MG63 (cell line): ENCODE results near the gene CGREF1. TPM values are rescaled to one million over a fixed set of nuclear protein-coding genes. Genes with fewer than 3 reads are reported as not detected.

Experiments
- DNase-seq: peaks from one replicate; pipeline ENCODE4 v3.0.0-alpha.2; 2020
- H3K27me3 ChIP-seq: fragments of 250-450 bp; sonication (Bioruptor Pico); 2 replicates; pipeline ENCODE4 v1.5.1; 2020; ENCODE audit warnings: mild to moderate bottlenecking, moderate library complexity
- H3K36me3 ChIP-seq: fragments of 250-450 bp; sonication (Bioruptor Pico); 2 replicates; pipeline ENCODE4 v1.5.1; 2020; ENCODE audit warnings: mild to moderate bottlenecking, moderate library complexity
- H3K4me3 ChIP-seq: fragments of 250-450 bp; sonication (Bioruptor Pico); 2 replicates; pipeline ENCODE4 v1.5.1; 2020; ENCODE audit warnings: mild to moderate bottlenecking, moderate library complexity
- H3K9me3 ChIP-seq: fragments of 250-450 bp; sonication (Bioruptor Pico); 2 replicates; pipeline ENCODE4 v1.5.1; 2020; ENCODE audit warnings: mild to moderate bottlenecking, moderate library complexity
- total RNA-seq: library from RNA; depleted of rRNA; stranded (reverse); fragments of >200 nt; shearing (Covaris generic); gene quantifications from 2 replicates; pipeline ENCODE4 v1.2.3, GENCODE V29; 2014; ENCODE audit warnings: low replicate concordance

CGREF1 gene
- total RNA-seq, 1 experiment from 2014 or later, result 29.1 TPM

DNA sequence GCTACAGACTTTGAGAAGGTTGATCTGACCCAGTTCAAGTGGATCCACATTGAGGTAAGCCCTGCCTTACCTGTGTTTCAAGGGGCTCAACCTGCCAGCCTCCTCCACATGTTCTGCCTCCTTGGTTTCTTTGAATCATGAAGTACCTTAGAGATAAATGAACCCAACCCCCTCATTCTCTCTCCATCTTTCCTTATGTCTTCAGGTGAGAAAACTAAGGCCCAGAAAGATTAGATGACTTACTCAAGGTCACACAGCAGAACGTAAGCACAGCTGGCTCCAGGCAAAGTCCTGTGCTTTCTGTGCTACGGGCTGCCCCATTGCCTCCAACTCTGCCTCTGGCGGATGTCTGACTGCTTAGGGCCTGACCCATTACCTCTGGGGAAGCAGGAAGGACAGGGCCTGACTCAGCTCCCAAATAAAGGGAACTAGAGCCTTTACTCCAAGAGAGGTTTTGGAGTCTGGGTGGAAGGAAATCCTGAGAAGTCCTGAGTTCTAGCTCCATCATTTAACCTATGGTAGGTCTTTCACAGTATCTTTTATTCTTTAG lies 22.1 kb downstream of the CGREF1 start:
- no peak overlapping the region for H3K4me3 ChIP-seq

GRCh38 chr2:27095745-27096651 lies 22.9 kb downstream of the CGREF1 start:
- peak; percentile 39 for DNase-seq
- no peaks in the 10 kb centered on the region for H3K36me3 ChIP-seq
- H3K9me3 ChIP-seq, result no peaks in the 10 kb centered on the region
- no peaks in the 10 kb centered on the region for H3K27me3 ChIP-seq
- H3K4me3 ChIP-seq, result no peak overlapping the region

More for the DNA sequence above, 22.1 kb downstream of the CGREF1 start:
- H3K9me3 ChIP-seq, result no peaks in the 10 kb centered on the region
- H3K36me3 ChIP-seq, result no peaks in the 10 kb centered on the region
- no peaks in the 10 kb centered on the region for H3K27me3 ChIP-seq
- no peak for DNase-seq

DNA sequence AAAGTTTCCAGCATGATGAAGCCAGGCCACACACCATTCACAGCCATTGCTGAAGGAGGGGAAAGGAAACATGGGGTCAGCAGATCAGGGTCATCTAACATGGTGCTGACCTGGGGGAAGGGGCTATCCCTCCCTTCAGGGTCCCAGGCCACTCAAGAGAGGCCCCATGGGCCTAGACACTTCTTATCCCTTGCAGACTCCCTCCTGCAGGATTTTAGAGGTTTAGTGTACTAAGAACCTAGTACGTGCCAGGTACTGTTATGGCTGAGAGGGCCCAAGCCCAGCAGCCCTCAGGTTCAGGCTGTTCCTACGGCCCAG lies 23.5 kb downstream of the CGREF1 start:
- Histone ChIP-seq H3K9me3 (no peaks in the 10 kb centered on the region), H3K36me3 (no peaks in the 10 kb centered on the region), H3K27me3 (no peaks in the 10 kb centered on the region), H3K4me3 (no peak overlapping the region)
- DNase-seq, result no peak

- Histone ChIP-seq H3K9me3 (no peaks in the 10 kb centered on the region), H3K36me3 (no peaks in the 10 kb centered on the region), H3K4me3 (no peak overlapping the region), H3K27me3 (no peaks in the 10 kb centered on the region)
- DNase-seq, result no peak
Observed at GRCh38 chr2:27094353-27094984, 24.5 kb downstream of the CGREF1 start.

GRCh38 chr2:27093430-27094352 lies 25.2 kb downstream of the CGREF1 start:
- H3K36me3 ChIP-seq, result no peaks in the 10 kb centered on the region
- no peak overlapping the region for H3K4me3 ChIP-seq
- no peaks in the 10 kb centered on the region for H3K9me3 ChIP-seq

GRCh38 chr2:27092696-27093429 lies 26.1 kb downstream of the CGREF1 start:
- Histone ChIP-seq H3K4me3 (no peak overlapping the region), H3K9me3 (no peaks in the 10 kb centered on the region), H3K36me3 (no peaks in the 10 kb centered on the region), H3K27me3 (no peaks in the 10 kb centered on the region)
- DNase-seq, result no peak

More at GRCh38 chr2:27093430-27094352, 25.2 kb downstream of the CGREF1 start:
- H3K27me3 ChIP-seq, result no peaks in the 10 kb centered on the region
- no peak for DNase-seq

GRCh38 chr2:27091746-27092695 lies 26.9 kb downstream of the CGREF1 start:
- no peaks in the 10 kb centered on the region for H3K27me3 ChIP-seq
- no peaks in the 10 kb centered on the region for H3K36me3 ChIP-seq
- no peak for DNase-seq
- H3K9me3 ChIP-seq, result no peaks in the 10 kb centered on the region
- no peak overlapping the region for H3K4me3 ChIP-seq

DNA sequence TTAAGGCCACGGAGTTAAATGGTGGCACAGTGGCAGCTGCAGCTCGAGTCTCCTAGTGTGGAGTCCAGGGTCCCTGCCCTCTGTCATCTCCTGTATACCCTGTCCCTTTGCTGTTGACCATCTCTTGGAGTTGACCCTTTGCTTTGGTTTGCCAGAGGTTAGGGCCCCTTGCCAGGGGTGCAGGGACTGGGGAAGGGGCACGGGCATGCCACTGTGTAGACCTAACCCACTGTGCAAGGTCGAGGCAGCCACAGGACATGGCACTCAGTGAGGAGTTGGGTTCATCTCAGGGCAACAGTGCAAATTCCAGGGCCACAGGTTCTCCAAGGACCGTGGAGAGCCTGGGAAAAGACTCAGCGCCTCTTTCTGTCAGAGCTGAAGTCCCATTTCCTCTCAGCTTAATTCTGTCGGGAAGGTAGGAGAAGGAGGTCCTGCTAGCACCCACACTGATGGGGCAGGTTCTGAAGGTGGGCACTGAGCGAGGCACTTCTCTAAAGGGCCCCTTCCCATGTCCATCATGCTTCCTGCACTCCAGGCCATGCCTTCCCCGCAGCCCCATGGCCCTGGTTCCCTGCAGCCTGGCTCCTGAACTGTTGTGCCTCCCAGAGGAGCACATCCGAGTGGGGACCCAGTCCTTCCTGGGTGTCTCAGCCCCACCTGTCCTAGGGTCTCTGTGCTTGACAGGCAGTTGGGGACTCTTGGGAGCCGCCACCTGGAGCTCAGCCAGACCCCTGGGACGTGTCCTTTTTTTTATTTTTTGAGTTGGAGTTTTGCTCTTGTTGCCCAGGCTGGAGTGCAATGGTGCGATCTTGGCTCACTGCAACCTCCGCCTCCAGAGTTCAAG lies 29.6 kb downstream of the CGREF1 start:
- Histone ChIP-seq H3K27me3 (no peaks in the 10 kb centered on the region), H3K9me3 (no peaks in the 10 kb centered on the region), H3K4me3 (no peak overlapping the region), H3K36me3 (peaks cover 7% of the 10 kb centered on the region)
- DNase-seq, result no peak

- no peak for DNase-seq
- no peaks in the 10 kb centered on the region for H3K27me3 ChIP-seq
- peaks cover 7% of the 10 kb centered on the region for H3K36me3 ChIP-seq
- no peaks in the 10 kb centered on the region for H3K9me3 ChIP-seq
- H3K4me3 ChIP-seq, result no peak overlapping the region
Observed at GRCh38 chr2:27088634-27089033, 30.3 kb downstream of the CGREF1 start.

DNA sequence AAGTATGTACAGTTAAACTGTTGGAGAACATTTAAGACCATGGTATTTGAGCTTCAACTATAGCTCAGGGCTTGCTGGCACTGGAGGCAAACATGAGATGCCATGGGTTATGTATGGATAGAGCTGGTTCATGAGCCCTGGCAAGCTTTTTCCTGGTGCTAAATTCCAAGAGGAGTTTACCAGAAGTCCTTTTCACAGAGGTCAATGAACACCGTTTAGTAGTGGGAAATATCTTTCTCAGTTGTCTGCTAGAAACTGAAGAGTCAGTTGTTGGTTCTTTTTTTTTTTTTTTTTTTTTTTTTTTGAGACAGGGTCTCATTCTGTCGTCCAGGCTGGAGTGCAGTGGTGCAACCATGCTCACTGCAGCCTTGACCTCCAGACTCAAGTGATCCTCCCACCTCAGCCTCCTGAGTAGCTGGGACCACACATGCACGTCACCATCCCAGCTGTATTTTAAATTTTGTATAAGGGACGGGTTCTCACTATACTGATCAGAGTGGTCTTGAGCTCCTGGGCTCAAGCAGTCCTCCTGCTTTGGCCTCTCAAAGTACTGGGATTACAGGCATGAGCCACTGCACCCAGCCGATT lies 31.0 kb downstream of the CGREF1 start:
- H3K27me3 ChIP-seq, result no peaks in the 10 kb centered on the region
- no peak overlapping the region for H3K4me3 ChIP-seq
- no peaks in the 10 kb centered on the region for H3K9me3 ChIP-seq
- peaks cover 7% of the 10 kb centered on the region for H3K36me3 ChIP-seq
- DNase-seq, result no peak

DNA sequence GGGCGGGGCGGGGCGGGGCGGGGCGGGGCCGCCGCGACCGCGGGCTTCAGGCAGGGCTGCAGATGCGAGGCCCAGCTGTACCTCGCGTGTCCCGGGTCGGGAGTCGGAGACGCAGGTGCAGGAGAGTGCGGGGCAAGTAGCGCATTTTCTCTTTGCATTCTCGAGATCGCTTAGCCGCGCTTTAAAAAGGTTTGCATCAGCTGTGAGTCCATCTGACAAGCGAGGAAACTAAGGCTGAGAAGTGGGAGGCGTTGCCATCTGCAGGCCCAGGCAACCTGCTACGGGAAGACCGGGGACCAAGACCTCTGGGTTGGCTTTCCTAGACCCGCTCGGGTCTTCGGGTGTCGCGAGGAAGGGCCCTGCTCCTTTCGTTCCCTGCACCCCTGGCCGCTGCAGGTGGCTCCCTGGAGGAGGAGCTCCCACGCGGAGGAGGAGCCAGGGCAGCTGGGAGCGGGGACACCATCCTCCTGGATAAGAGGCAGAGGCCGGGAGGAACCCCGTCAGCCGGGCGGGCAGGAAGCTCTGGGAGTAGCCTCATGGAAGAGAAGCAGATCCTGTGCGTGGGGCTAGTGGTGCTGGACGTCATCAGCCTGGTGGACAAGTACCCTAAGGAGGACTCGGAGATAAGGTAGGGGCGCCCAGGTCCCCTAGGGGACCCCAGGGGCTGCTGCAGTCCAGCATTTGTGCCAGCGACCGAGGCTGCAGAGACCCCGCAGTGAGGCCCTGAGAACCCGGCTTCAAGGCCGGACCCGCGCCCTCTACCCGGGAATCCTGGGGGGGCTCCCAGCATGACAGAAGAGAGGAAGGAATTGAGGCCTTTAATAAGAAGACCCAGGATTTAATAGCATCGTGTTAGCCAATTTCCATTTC lies 32.0 kb downstream of the CGREF1 start, which contains the start of gene KHK:
Gene KHK (plus strand): TSS at position 49 of the 870 bp plus-strand sequence. CDS start 488 bp downstream, at position 537.
- H3K4me3 ChIP-seq, result peak within 1 kb of the TSS; percentile 57
- H3K9me3 ChIP-seq, result no peaks in the 10 kb centered on the region
- H3K27me3 ChIP-seq, result no peaks in the 10 kb centered on the region
- no peak for DNase-seq
- H3K36me3 ChIP-seq, result peaks cover 10% of the 10 kb centered on the region

GRCh38 chr2:27086090-27086723 lies 32.7 kb downstream of the CGREF1 start:
- Histone ChIP-seq H3K27me3 (no peaks in the 10 kb centered on the region), H3K9me3 (no peaks in the 10 kb centered on the region), H3K36me3 (peaks cover 17% of the 10 kb centered on the region), H3K4me3 (peak overlapping the region; percentile 57)
- peak; percentile 92 for DNase-seq

GRCh38 chr2:27085673-27086089 lies 33.2 kb downstream of the CGREF1 start:
- Histone ChIP-seq H3K36me3 (peaks cover 20% of the 10 kb centered on the region), H3K4me3 (peak overlapping the region; percentile 57), H3K27me3 (no peaks in the 10 kb centered on the region), H3K9me3 (no peaks in the 10 kb centered on the region)
- DNase-seq, result peak; percentile 78
